ENCODE data around the gene ECSIT.
"Not testable (repeated sequence)": the region's sequence is repeated elsewhere in the genome, so short reads cannot be mapped to it uniquely, and the experiment has no call there.

The ECSIT gene

GRCh38 chr19:11475343-11475742 lies 53.6 kb downstream of the ECSIT start:
- not testable (repeated sequence) for DNase-seq

- no peak for DNase-seq
Observed at GRCh38 chr19:11473725-11474124, 55.2 kb downstream of the ECSIT start.

- not testable (repeated sequence) for DNase-seq
Observed at GRCh38 chr19:11468266-11468845, 60.6 kb downstream of the ECSIT start.

GRCh38 chr19:11465600-11465999 lies 63.3 kb downstream of the ECSIT start:
- no peak for DNase-seq

GRCh38 chr19:11464333-11465265 lies 64.3 kb downstream of the ECSIT start:
- no peak for DNase-seq

- DNase-seq = no peak
Observed at GRCh38 chr19:11463391-11463790, 65.5 kb downstream of the ECSIT start.

GRCh38 chr19:11461453-11461852 lies 67.5 kb downstream of the ECSIT start:
- no peak for DNase-seq

GRCh38 chr19:11460207-11460606 lies 68.7 kb downstream of the ECSIT start:
- DNase-seq = no peak

GRCh38 chr19:11458912-11459311 lies 70.0 kb downstream of the ECSIT start:
- not testable (repeated sequence) for DNase-seq

- DNase-seq = no peak
Observed at GRCh38 chr19:11458236-11458900, 70.6 kb downstream of the ECSIT start.

- no peak for DNase-seq
Observed at GRCh38 chr19:11457831-11458230, 71.1 kb downstream of the ECSIT start.

- no peak for DNase-seq
Observed at GRCh38 chr19:11457115-11457514, 71.8 kb downstream of the ECSIT start.

- no peak for DNase-seq
Observed at GRCh38 chr19:11456659-11457058, 72.3 kb downstream of the ECSIT start.

All from NCI-H2029 treated with DMSO at 0.1 percent for 48 hours (cell line).